ENCODE data around the gene SMURF2. TPM values are rescaled to one million over a fixed set of nuclear protein-coding genes. Genes with fewer than 3 reads are reported as not detected.
A peak's percentile ranks its signal among the peaks of the same experiment; 100 is the strongest.

SMURF2 gene
- total and polyA plus RNA-seq, 9 of the 15 experiments (the other 6 are each of a cell fraction or from before 2014, with no cell fraction given) = 3.8 to 22.0 (median 14.8) TPM

- TF ChIP-seq ETV6 (IDR thresholded peaks at IDR 0.05; ENCODE audit: borderline replicate concordance in 1 of 2, low read depth in 2 of 2, low read length in 1 of 2) (no peak), ETV6 (CRISPR knock-in tag; IDR thresholded peaks at IDR 0.05; ENCODE audit: borderline replicate concordance) (no peak), THAP7 (CRISPR knock-in tag; IDR thresholded peaks at IDR 0.05) (no peak), ZNF785 (CRISPR knock-in tag; IDR thresholded peaks at IDR 0.05) (no peak), FOSL1 (tag; conservative IDR thresholded peaks at IDR 0.05) (peak; percentile 48; the same call in 1 of the 2 replicates), MYNN (IDR thresholded peaks at IDR 0.05) (no peak), MYNN (CRISPR knock-in tag; IDR thresholded peaks at IDR 0.05) (no peak), HNRNPL (IDR thresholded peaks at IDR 0.05; ENCODE audit: low read depth, low read length) (no peak), ATF3 (IDR thresholded peaks at IDR 0.05) (peak; percentile 12; the same call in 1 of the 2 replicates), ATF3 (CRISPR knock-in tag; conservative IDR thresholded peaks at IDR 0.05) (no peak), SPI1 (IDR thresholded peaks at IDR 0.05; ENCODE audit: borderline replicate concordance, low read depth, low read length) (peak; percentile 83; the same call in 1 of the 2 replicates), MTA3 (IDR thresholded peaks at IDR 0.05; ENCODE audit: borderline replicate concordance) (no peak), ZEB2 (IDR thresholded peaks at IDR 0.05) (no peak), ZNF263 (CRISPR knock-in tag; IDR thresholded peaks at IDR 0.05; ENCODE audit: borderline replicate concordance) (no peak), CHD7 (IDR thresholded peaks at IDR 0.05; ENCODE audit: low read depth, low read length) (no peak), FOXJ3 (CRISPR knock-in tag; IDR thresholded peaks at IDR 0.05) (no peak), ZNF143 (CRISPR knock-in tag; IDR thresholded peaks at IDR 0.05) (no peak), SUPT5H (IDR thresholded peaks at IDR 0.05) (no peak)
Observed at GRCh38 chr17:64707050-64707591, 45.0 kb upstream of the SMURF2 start (continued).

All from K562 (cell line).